ENCODE measurements around the gene LPAR3. TPM values are rescaled to one million over a fixed set of nuclear protein-coding genes. Genes with fewer than 3 reads are reported as not detected.

Gene LPAR3
- total and polyA plus RNA-seq, 2 experiments from 2014 or later: 0.18 to 2.7 TPM

- no peak overlapping the region for H3K27ac ChIP-seq
- H3K79me2 ChIP-seq: no peaks in the 10 kb centered on the region
- H4K20me1 ChIP-seq (ENCODE audit: insufficient read depth, poor library complexity, severe bottlenecking): no peaks in the 10 kb centered on the region
- TF ChIP-seq EZH2phosphoT487 (IDR thresholded peaks at IDR 0.05; ENCODE audit: low read depth, severe bottlenecking, unreplicated experiment) (no peak), EZH2 (IDR thresholded peaks at IDR 0.05; ENCODE audit: borderline replicate concordance) (no peak)
- TF ChIP-seq, protein P1, sequence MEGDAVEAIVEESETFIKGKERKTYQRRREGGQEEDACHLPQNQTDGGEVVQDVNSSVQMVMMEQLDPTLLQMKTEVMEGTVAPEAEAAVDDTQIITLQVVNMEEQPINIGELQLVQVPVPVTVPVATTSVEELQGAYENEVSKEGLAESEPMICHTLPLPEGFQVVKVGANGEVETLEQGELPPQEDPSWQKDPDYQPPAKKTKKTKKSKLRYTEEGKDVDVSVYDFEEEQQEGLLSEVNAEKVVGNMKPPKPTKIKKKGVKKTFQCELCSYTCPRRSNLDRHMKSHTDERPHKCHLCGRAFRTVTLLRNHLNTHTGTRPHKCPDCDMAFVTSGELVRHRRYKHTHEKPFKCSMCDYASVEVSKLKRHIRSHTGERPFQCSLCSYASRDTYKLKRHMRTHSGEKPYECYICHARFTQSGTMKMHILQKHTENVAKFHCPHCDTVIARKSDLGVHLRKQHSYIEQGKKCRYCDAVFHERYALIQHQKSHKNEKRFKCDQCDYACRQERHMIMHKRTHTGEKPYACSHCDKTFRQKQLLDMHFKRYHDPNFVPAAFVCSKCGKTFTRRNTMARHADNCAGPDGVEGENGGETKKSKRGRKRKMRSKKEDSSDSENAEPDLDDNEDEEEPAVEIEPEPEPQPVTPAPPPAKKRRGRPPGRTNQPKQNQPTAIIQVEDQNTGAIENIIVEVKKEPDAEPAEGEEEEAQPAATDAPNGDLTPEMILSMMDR (IDR thresholded peaks at IDR 0.05; ENCODE audit: poor library complexity): no peak
- H3K27me3 ChIP-seq: peaks cover 20% of the 10 kb centered on the region
- H2AFZ ChIP-seq: no peak overlapping the region
- H3K36me3 ChIP-seq (replicated peaks; ENCODE audit: insufficient read depth, low read depth): no peaks in the 10 kb centered on the region
- H3K9me2 ChIP-seq (replicated peaks; ENCODE audit: insufficient read depth): no peaks in the 10 kb centered on the region
- DNase-seq (ENCODE audit: low spot score): no peak
- peaks cover 4% of the 10 kb centered on the region for H3K4me1 ChIP-seq (ENCODE audit: insufficient read depth)
- H3K9me3 ChIP-seq (ENCODE audit: low read depth): no peaks in the 10 kb centered on the region
- H3K4me3 ChIP-seq: no peak overlapping the region
- H3K4me2 ChIP-seq: no peak overlapping the region
Observed at GRCh38 chr1:84888753-84889152, 4.3 kb downstream of the LPAR3 start.

- H3K36me3 ChIP-seq (replicated peaks; ENCODE audit: insufficient read depth, low read depth): no peaks in the 10 kb centered on the region
- H4K20me1 ChIP-seq (ENCODE audit: insufficient read depth, poor library complexity, severe bottlenecking): no peaks in the 10 kb centered on the region
- H3K4me2 ChIP-seq: no peak overlapping the region
- peaks cover 9% of the 10 kb centered on the region for H3K27me3 ChIP-seq
- no peaks in the 10 kb centered on the region for H3K9me3 ChIP-seq (ENCODE audit: low read depth)
- H2AFZ ChIP-seq: no peak overlapping the region
- no peak for DNase-seq (ENCODE audit: low spot score)
- H3K9me2 ChIP-seq (replicated peaks; ENCODE audit: insufficient read depth): no peaks in the 10 kb centered on the region
- TF ChIP-seq, protein P1 (IDR thresholded peaks at IDR 0.05; ENCODE audit: poor library complexity): no peak
- TF ChIP-seq EZH2 (IDR thresholded peaks at IDR 0.05; ENCODE audit: borderline replicate concordance) (no peak), EZH2phosphoT487 (IDR thresholded peaks at IDR 0.05; ENCODE audit: low read depth, severe bottlenecking, unreplicated experiment) (no peak)
- no peaks in the 10 kb centered on the region for H3K79me2 ChIP-seq
- H3K4me1 ChIP-seq (ENCODE audit: insufficient read depth): peaks cover 2% of the 10 kb centered on the region
- WGBS (ENCODE audit: low lambda C conversion rate, missing lambda C conversion rate): 94% methylated on average over 4 of the region's 4 CpGs
- no peak overlapping the region for H3K27ac ChIP-seq
- no peak overlapping the region for H3K4me3 ChIP-seq
Observed at GRCh38 chr1:84887261-84887934, 5.6 kb downstream of the LPAR3 start.

DNA sequence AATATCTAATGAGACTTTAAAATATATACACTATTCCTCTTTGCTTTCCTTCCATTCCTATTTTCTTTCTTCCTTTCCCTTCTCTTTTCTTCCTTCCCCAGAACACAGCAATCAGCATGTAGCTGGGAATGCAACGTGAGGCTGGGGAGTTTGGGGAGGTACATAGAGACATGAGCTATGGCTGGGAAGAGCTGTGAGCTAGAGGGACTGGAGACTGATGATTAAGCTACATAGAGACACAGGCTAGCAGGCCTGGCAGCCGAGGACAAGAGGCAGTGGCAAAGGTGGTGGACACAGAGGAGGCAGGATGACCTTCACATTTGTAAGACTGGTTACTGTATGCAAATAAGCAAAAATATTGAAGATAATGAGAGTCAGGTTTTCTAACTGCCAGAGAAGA is 7.5 kb downstream of the LPAR3 start:
- Histone ChIP-seq H3K79me2 (no peaks in the 10 kb centered on the region), H3K27me3 (no peaks in the 10 kb centered on the region), H2AFZ (no peak overlapping the region), H3K27ac (no peak overlapping the region), H4K20me1 (ENCODE audit: insufficient read depth, poor library complexity, severe bottlenecking) (no peaks in the 10 kb centered on the region), H3K4me1 (ENCODE audit: insufficient read depth) (no peaks in the 10 kb centered on the region), H3K4me2 (no peak overlapping the region), H3K9me2 (replicated peaks; ENCODE audit: insufficient read depth) (no peaks in the 10 kb centered on the region), H3K36me3 (replicated peaks; ENCODE audit: insufficient read depth, low read depth) (no peaks in the 10 kb centered on the region), H3K9me3 (ENCODE audit: low read depth) (peaks cover 6% of the 10 kb centered on the region), H3K4me3 (no peak overlapping the region)
- TF ChIP-seq EZH2phosphoT487 (IDR thresholded peaks at IDR 0.05; ENCODE audit: low read depth, severe bottlenecking, unreplicated experiment): no peak
- TF ChIP-seq, protein P1 (IDR thresholded peaks at IDR 0.05; ENCODE audit: poor library complexity): no peak
- no peak for DNase-seq (ENCODE audit: low spot score)
- WGBS (ENCODE audit: low lambda C conversion rate, missing lambda C conversion rate): 81% methylated on average over 2 of the region's 2 CpGs

Measured in hepatocyte (in vitro differentiated cells).